Gastroesophageal sphincter (tissue), 4 donors: ENCODE results near the gene ERI2. TPM values are rescaled to one million over a fixed set of nuclear protein-coding genes. Genes with fewer than 3 reads are reported as not detected.

ENCODE experiments used
- ATAC-seq: fragments of 150-250 bp; one replicate; pipeline ENCODE4 v1.9.1; 2016; ENCODE audit warnings: mild to moderate bottlenecking, moderate library complexity
- H3K27ac ChIP-seq, 4 donors: fragments of 200-600 bp; sonication (generic) in 3 of 4; 1 replicate in 3 of 4; 2 replicates in 1 of 4; pipeline ENCODE4 v1.5.1; 2016 to 2019
- H3K27me3 ChIP-seq: fragments of 200-600 bp; sonication (generic); one replicate; pipeline ENCODE4 v1.5.1; 2019
- H3K36me3 ChIP-seq, 2 donors: fragments of 200-600 bp; sonication (generic); one replicate each; pipeline ENCODE4 v1.5.1; 2019; ENCODE audit warnings: control low read depth in 1 of 2
- H3K4me1 ChIP-seq, 3 donors: fragments of 200-600 bp; sonication (generic); 1 replicate in 2 of 3; 2 replicates in 1 of 3; pipeline ENCODE4 v1.5.1; 2016 to 2019; ENCODE audit warnings: control low read depth in 2 of 3
- H3K4me3 ChIP-seq, 2 donors: fragments of 200-600 bp; sonication (generic); one replicate each; pipeline ENCODE4 v1.5.1; 2019; ENCODE audit warnings: mild to moderate bottlenecking in 1 of 2, moderate library complexity in 1 of 2
- H3K9me3 ChIP-seq, 3 donors: fragments of 200-600 bp; sonication (generic); one replicate each; pipeline ENCODE4 v1.5.1; 2017 to 2019; ENCODE audit warnings: control low read depth in 2 of 3
- EP300 ChIP-seq: sonication (generic); formaldehyde crosslinking; IDR thresholded peaks from one replicate; pipeline ENCODE4 v1.6.1; 2017; ENCODE audit warnings: antibody characterized with exemption, mild to moderate bottlenecking
- POLR2A ChIP-seq, 2 donors: fragments of 450-650 bp; IDR thresholded peaks; one replicate each; pipeline ENCODE4 v1.6.1; 2017; ENCODE audit warnings: antibody characterized with exemption in 2 of 2, mild to moderate bottlenecking in 2 of 2, moderate library complexity in 1 of 2
- POLR2AphosphoS5 ChIP-seq: sonication (generic); formaldehyde crosslinking; IDR thresholded peaks from one replicate; pipeline ENCODE4 v1.6.1; 2017; ENCODE audit warnings: antibody characterized with exemption
- WGBS, 2 donors: methylation state at CpG; one replicate each; pipeline ENCODE4 v1.1.5; 2018; ENCODE audit warnings: low coverage in 1 of 2; 5-methylcytosine and 5-hydroxymethylcytosine counted together
- total RNA-seq, 4 donors: library from RNA; depleted of rRNA; stranded (reverse); fragments of >200 nt; gene quantifications; one replicate each; pipeline ENCODE4 v1.1.0, GENCODE V29; 2016
- TF ChIP-seq, protein P1 (sequence below), 4 experiments: fragments of 200-600 bp in 2 of 4; fragments of 450-650 bp in 2 of 4; sonication (generic) in 1 of 4; IDR thresholded peaks; one replicate each; pipeline ENCODE4 v1.5.1; 2017 to 2019; ENCODE audit warnings: antibody characterized with exemption in 4 of 4, mild to moderate bottlenecking in 2 of 4, moderate library complexity in 2 of 4

ERI2 gene
- total RNA-seq, 4 donors from 2014 or later, result 7.7 to 21.8 (median 12.2) TPM

GRCh38 chr16:20803561-20804214 is 2.6 kb downstream of the ERI2 start:
- Histone ChIP-seq H3K27me3 (no peaks in the 10 kb centered on the region), H3K27ac (no peak overlapping the region), H3K36me3 (peaks cover 0 to 15% of the 10 kb centered on the region in 2 donors), H3K9me3 (no peaks in the 10 kb centered on the region), H3K4me3 (no peak overlapping the region), H3K4me1 (peaks cover 0 to 23% (median 0%) of the 10 kb centered on the region in 3 donors)
- 86 to 94% methylated on average over 6 to 7 of the region's 7 CpGs for WGBS, 2 donors
- ATAC-seq, result no peak
- TF ChIP-seq, protein P1, sequence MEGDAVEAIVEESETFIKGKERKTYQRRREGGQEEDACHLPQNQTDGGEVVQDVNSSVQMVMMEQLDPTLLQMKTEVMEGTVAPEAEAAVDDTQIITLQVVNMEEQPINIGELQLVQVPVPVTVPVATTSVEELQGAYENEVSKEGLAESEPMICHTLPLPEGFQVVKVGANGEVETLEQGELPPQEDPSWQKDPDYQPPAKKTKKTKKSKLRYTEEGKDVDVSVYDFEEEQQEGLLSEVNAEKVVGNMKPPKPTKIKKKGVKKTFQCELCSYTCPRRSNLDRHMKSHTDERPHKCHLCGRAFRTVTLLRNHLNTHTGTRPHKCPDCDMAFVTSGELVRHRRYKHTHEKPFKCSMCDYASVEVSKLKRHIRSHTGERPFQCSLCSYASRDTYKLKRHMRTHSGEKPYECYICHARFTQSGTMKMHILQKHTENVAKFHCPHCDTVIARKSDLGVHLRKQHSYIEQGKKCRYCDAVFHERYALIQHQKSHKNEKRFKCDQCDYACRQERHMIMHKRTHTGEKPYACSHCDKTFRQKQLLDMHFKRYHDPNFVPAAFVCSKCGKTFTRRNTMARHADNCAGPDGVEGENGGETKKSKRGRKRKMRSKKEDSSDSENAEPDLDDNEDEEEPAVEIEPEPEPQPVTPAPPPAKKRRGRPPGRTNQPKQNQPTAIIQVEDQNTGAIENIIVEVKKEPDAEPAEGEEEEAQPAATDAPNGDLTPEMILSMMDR (IDR thresholded peaks at IDR 0.05), result no peak
- TF ChIP-seq EP300 (no peak), POLR2AphosphoS5 (no peak), POLR2A (IDR thresholded peaks at IDR 0.05) (no peak)

GRCh38 chr16:20803192-20803560 is 3.1 kb downstream of the ERI2 start:
- Histone ChIP-seq H3K27me3 (no peaks in the 10 kb centered on the region), H3K4me1 (peaks cover 0 to 23% (median 0%) of the 10 kb centered on the region in 3 donors), H3K27ac (no peak overlapping the region), H3K36me3 (peaks cover 0 to 21% of the 10 kb centered on the region in 2 donors), H3K9me3 (no peaks in the 10 kb centered on the region), H3K4me3 (no peak overlapping the region)
- 82 to 88% methylated on average over 2 of the region's 2 CpGs for WGBS, 2 donors
- TF ChIP-seq, protein P1 (IDR thresholded peaks at IDR 0.05), result no peak
- TF ChIP-seq EP300, result no peak
- no peak for TF ChIP-seq POLR2A (IDR thresholded peaks at IDR 0.05)
- no peak for TF ChIP-seq POLR2AphosphoS5
- no peak for ATAC-seq

GRCh38 chr16:20801278-20801677 is 5.0 kb downstream of the ERI2 start:
- Histone ChIP-seq H3K27ac (no peak overlapping the region), H3K9me3 (no peaks in the 10 kb centered on the region), H3K4me1 (peaks cover 0 to 13% (median 0%) of the 10 kb centered on the region in 3 donors), H3K4me3 (no peak overlapping the region), H3K36me3 (peaks cover 5 to 30% of the 10 kb centered on the region in 2 donors), H3K27me3 (no peaks in the 10 kb centered on the region)
- no peak for TF ChIP-seq EP300
- TF ChIP-seq, protein P1 (IDR thresholded peaks at IDR 0.05), result no peak
- TF ChIP-seq POLR2A (IDR thresholded peaks at IDR 0.05), result no peak
- TF ChIP-seq POLR2AphosphoS5, result no peak
- 44 to 46% methylated on average over 1 of the region's 1 CpG for WGBS, 2 donors
- ATAC-seq, result no peak

DNA sequence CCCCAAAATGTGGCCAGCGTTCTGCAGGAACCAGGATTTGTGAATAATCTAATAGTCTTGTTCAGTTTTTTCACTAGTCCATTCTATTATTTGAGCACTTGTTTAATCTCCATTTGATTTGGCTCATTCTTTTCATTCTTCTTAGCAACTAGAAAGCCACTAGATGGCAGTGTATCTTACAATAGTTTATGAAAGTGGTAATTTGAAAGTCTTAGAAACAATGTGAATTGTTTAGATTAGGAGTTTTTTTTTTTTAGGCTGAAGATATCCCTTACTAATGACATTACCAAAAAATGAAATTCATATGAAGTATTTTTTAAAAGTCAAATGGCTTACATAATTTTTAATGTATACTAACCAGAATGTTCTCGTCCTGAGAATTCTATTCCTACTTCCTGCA is 6.7 kb downstream of the ERI2 start:
- 26 to 28% methylated on average over 2 of the region's 2 CpGs for WGBS, 2 donors

More for the DNA sequence above, 6.7 kb downstream of the ERI2 start:
- H3K9me3 ChIP-seq, result no peaks in the 10 kb centered on the region
- no peaks in the 10 kb centered on the region for H3K4me1 ChIP-seq
- no peak overlapping the region for H3K4me3 ChIP-seq
- no peak for TF ChIP-seq POLR2AphosphoS5
- TF ChIP-seq, protein P1 (IDR thresholded peaks at IDR 0.05), result peak; percentile 25 to 59 (median 46)
- no peak for TF ChIP-seq POLR2A (IDR thresholded peaks at IDR 0.05)
- no peak for TF ChIP-seq EP300
- peak overlapping the region in 1 of 4 donors; percentile 21 for H3K27ac ChIP-seq
- no peaks in the 10 kb centered on the region for H3K27me3 ChIP-seq
- no peak for ATAC-seq
- peaks cover 5 to 43% of the 10 kb centered on the region in 2 donors for H3K36me3 ChIP-seq
